GM23248 (cell line): ENCODE measurements around the gene PCDHB12. TPM values are rescaled to one million over a fixed set of nuclear protein-coding genes. Genes with fewer than 3 reads are reported as not detected.
"Not testable (repeated sequence)": the region's sequence is repeated elsewhere in the genome, so short reads cannot be mapped to it uniquely, and the experiment has no call there.

Source experiments
- DNase-seq: peaks from one replicate; pipeline ENCODE4 v3.0.0-alpha.2; 2015
- H2AFZ ChIP-seq: fragments of 200-600 bp; sonication (generic); 2 replicates; pipeline ENCODE4 v1.6.1; 2016; ENCODE audit warnings: antibody characterized with exemption
- H3F3A ChIP-seq: fragments of 200-600 bp; sonication (generic); 2 replicates; pipeline ENCODE4 v1.6.1; 2016; ENCODE audit warnings: mild to moderate bottlenecking, antibody characterized with exemption, mixed run types; ENCODE audit not compliant: insufficient read depth
- H3K27ac ChIP-seq: fragments of 200-600 bp; sonication (generic); 2 replicates; pipeline ENCODE4 v1.5.1; 2016; ENCODE audit warnings: mild to moderate bottlenecking
- H3K27me3 ChIP-seq: fragments of 200-600 bp; sonication (generic); replicated peaks from 2 replicates; pipeline ENCODE4 v1.6.1; 2016; ENCODE audit warnings: mild to moderate bottlenecking; ENCODE audit not compliant: insufficient read depth
- H3K36me3 ChIP-seq: fragments of 200-600 bp; sonication (generic); 2 replicates; pipeline ENCODE4 v1.6.1; 2016; ENCODE audit warnings: low read depth, mild to moderate bottlenecking
- H3K4me1 ChIP-seq: fragments of 200-600 bp; sonication (generic); 2 replicates; pipeline ENCODE4 v1.6.1; 2016; ENCODE audit warnings: mild to moderate bottlenecking; ENCODE audit not compliant: insufficient read depth
- H3K4me2 ChIP-seq: fragments of 200-600 bp; sonication (generic); one replicate; pipeline ENCODE4 v1.6.1; 2016; ENCODE audit warnings: mild to moderate bottlenecking; ENCODE audit not compliant: unreplicated experiment
- H3K4me3 ChIP-seq: fragments of 200-600 bp; sonication (generic); 2 replicates; pipeline ENCODE4 v1.5.1; 2016; ENCODE audit warnings: mild to moderate bottlenecking
- H3K79me2 ChIP-seq: fragments of 200-600 bp; sonication (generic); 2 replicates; pipeline ENCODE4 v1.6.1; 2016; ENCODE audit warnings: mild to moderate bottlenecking; ENCODE audit not compliant: insufficient read depth
- H3K9ac ChIP-seq: fragments of 200-600 bp; sonication (generic); 2 replicates; pipeline ENCODE4 v1.6.1; 2016; ENCODE audit warnings: mild to moderate bottlenecking
- H3K9me2 ChIP-seq: fragments of 200-600 bp; sonication (generic); 2 replicates; pipeline ENCODE4 v1.6.1; 2016; ENCODE audit warnings: mixed run types, mild to moderate bottlenecking, moderate library complexity; ENCODE audit not compliant: insufficient read depth
- H3K9me3 ChIP-seq: fragments of 200-600 bp; sonication (generic); one replicate; pipeline ENCODE4 v1.6.1; 2017; ENCODE audit warnings: low read depth
- H4K20me1 ChIP-seq: fragments of 200-600 bp; sonication (generic); 2 replicates; pipeline ENCODE4 v1.6.0; 2016; ENCODE audit not compliant: insufficient read depth
- EZH2 ChIP-seq: fragments of 200-600 bp; sonication (generic); IDR thresholded peaks from 2 replicates; pipeline ENCODE4 v1.6.1; 2018; ENCODE audit warnings: antibody characterized with exemption, mild to moderate bottlenecking; ENCODE audit not compliant: insufficient read depth, poor library complexity, severe bottlenecking
- EZH2phosphoT487 ChIP-seq: fragments of 200-600 bp; sonication (generic); IDR thresholded peaks from 2 replicates; pipeline ENCODE4 v1.6.1; 2018; ENCODE audit warnings: antibody characterized with exemption, moderate library complexity, mild to moderate bottlenecking, low read depth; ENCODE audit not compliant: insufficient read depth
- WGBS, 2 experiments: methylation state at CpG; one replicate each; pipeline ENCODE4 v1.1.6; 2015 to 2017; ENCODE audit warnings: low lambda C conversion rate in 2 of 2, low coverage in 1 of 2; ENCODE audit errors: missing lambda C conversion rate in 2 of 2; 5-methylcytosine and 5-hydroxymethylcytosine counted together
- in situ Hi-C: fragments of 300-500 bp; cut with MboI; formaldehyde crosslinking; loops from 2 replicates; pipeline ENCODE4 v1.15.0; 2020
- polyA plus RNA-seq: library from polyadenylated mRNA; unstranded; fragments of >200 nt; fragmentation: Nextera tagmentation; extraction: Ambion mirVana; gene quantifications from 2 replicates; pipeline ENCODE4 v1.2.1, GENCODE V29; 2016
- total RNA-seq: library from RNA; depleted of rRNA; stranded (reverse); fragments of >200 nt; shearing (Covaris generic); gene quantifications from 2 replicates; pipeline ENCODE4 v1.2.3, GENCODE V29; 2014; rRNA removed

Gene PCDHB12
- total RNA-seq = 0.43 and 2.9 TPM in 2 replicates
- 0.48 and 0.53 TPM in 2 replicates for polyA plus RNA-seq

DNA sequence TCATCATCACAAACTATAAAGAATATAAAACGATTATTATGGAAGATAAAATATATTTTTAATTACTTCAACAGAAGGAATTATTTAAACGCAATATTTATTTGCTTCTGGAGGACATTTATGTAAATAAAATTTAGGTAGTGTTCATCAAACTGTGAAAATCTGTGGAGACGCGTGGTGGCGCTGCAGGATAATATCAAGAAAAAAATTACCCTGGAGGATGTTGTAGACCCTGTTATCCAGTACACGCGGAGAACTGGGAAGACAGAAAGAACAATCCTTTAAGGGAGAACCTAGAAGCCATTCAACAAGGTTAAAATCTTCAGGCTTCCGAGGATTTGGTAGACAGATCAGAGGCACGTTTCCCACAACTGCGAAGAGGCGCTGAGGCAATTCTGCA, at the start of gene PCDHB12:
PCDHB12 (plus strand) TSS at position 242 of the 400 bp plus-strand sequence. CDS start 189 bp downstream, outside the sequence.
- no peaks in the 10 kb centered on the region for H3K36me3 ChIP-seq
- no peaks in the 10 kb centered on the region for H3F3A ChIP-seq
- in situ Hi-C loops = no loop called here
- no peak within 1 kb of the TSS for H3K9ac ChIP-seq
- no peak within 1 kb of the TSS for H3K27ac ChIP-seq
- H3K4me3 ChIP-seq = peak within 1 kb of the TSS; percentile 56
- peak within 1 kb of the TSS; percentile 50; the same call in 1 of the 2 replicates for H2AFZ ChIP-seq
- H4K20me1 ChIP-seq = no peaks in the 10 kb centered on the region
- no peaks in the 10 kb centered on the region for H3K27me3 ChIP-seq
- H3K4me2 ChIP-seq = no peak within 1 kb of the TSS
- no peaks in the 10 kb centered on the region for H3K79me2 ChIP-seq
- 17 to 19% methylated on average over 11 of the region's 11 CpGs for WGBS, 2 experiments
- H3K9me3 ChIP-seq = no peaks in the 10 kb centered on the region
- no peaks in the 10 kb centered on the region for H3K4me1 ChIP-seq
- no peaks in the 10 kb centered on the region for H3K9me2 ChIP-seq
- peak; percentile 55 for DNase-seq
- TF ChIP-seq EZH2 (no peak), EZH2phosphoT487 (no peak)

DNA sequence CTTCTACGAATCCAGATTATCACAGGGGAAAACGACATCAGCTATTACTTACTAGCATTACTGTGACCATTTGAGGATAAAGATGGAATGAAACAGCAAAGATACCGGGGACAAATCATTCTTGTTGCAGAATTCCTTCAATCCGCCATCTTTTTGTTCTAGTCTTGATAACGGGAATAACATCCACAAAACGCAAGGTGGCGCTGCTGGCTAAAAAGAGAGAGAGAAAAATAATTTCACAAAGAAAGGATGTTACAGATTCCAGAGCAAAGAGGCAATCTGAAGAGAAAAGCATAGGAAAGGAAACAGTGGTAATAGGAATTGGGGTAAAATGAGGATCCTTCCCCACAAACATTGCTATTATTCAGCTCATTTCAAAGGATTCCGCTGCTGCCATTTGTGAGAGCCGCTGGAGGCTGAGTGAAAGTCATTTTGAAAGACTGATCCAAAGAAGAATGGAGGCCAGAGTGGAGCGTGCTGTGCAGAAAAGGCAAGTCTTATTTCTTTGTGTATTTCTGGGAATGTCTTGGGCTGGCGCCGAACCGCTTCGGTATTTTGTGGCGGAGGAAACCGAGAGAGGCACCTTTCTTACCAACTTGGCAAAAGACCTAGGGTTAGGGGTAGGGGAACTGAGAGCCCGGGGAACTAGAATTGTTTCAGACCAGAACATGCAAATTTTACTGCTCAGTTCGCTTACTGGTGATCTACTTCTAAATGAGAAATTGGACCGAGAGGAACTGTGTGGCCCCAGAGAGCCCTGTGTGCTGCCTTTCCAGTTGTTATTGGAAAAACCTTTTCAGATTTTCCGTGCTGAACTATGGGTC, 35.9 kb upstream of the PCDHB12 start, which contains the start of gene PCDHB7:
PCDHB7 (plus strand) TSS at position 264 of the 824 bp plus-strand sequence; CDS start at position 456, 192 bp downstream.
- no peaks in the 10 kb centered on the region for H3K79me2 ChIP-seq

DNA sequence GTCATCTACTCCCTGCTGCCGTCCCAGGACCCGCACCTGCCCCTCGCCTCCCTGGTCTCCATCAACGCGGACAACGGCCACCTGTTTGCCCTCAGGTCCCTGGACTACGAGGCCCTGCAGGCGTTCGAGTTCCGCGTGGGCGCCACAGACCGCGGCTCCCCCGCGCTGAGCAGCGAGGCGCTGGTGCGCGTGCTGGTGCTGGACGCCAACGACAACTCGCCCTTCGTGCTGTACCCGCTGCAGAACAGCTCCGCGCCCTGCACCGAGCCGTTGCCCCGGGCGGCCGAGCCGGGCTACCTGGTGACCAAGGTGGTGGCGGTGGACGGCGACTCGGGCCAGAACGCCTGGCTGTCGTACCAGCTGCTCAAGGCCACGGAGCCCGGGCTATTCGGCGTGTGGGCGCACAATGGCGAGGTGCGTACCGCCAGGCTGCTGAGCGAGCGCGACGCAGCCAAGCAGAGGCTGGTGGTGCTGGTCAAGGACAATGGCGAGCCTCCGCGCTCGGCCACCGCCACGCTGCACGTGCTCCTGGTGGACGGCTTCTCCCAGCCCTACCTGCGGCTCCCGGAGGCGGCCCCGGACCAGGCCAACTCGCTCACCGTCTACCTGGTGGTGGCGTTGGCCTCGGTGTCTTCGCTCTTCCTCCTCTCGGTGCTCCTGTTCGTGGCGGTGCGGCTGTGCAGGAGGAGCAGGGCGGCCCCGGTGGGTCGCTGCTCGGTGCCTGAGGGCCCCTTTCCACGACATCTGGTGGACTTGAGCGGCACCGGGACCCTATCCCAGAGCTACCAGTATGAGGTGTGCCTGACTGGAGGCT, 34.0 kb upstream of the PCDHB12 start:
- H3K4me2 ChIP-seq, in situ Hi-C loops: not testable (repeated sequence)

More for the DNA sequence above, 35.9 kb upstream of the PCDHB12 start, which contains the start of gene PCDHB7:
- H3F3A ChIP-seq = no peaks in the 10 kb centered on the region
- no peaks in the 10 kb centered on the region for H3K9me3 ChIP-seq
- no peak for TF ChIP-seq EZH2
- no peak for TF ChIP-seq EZH2phosphoT487
- H3K27me3 ChIP-seq = peaks cover 13% of the 10 kb centered on the region; the same call in 1 of the 2 replicates
- no peak within 1 kb of the TSS for H3K9ac ChIP-seq
- H2AFZ ChIP-seq = peak within 1 kb of the TSS; percentile 73
- H4K20me1 ChIP-seq = no peaks in the 10 kb centered on the region
- no peaks in the 10 kb centered on the region for H3K9me2 ChIP-seq
- DNase-seq = peak; percentile 67
- in situ Hi-C loops = no loop called here
- H3K4me3 ChIP-seq = peak within 1 kb of the TSS; percentile 50
- H3K27ac ChIP-seq = no peak within 1 kb of the TSS
- no peaks in the 10 kb centered on the region for H3K36me3 ChIP-seq
- 33% methylated on average over 20 of the region's 20 CpGs for WGBS, 2 experiments
- peak within 1 kb of the TSS; percentile 75 for H3K4me2 ChIP-seq
- H3K4me1 ChIP-seq = no peaks in the 10 kb centered on the region

DNA sequence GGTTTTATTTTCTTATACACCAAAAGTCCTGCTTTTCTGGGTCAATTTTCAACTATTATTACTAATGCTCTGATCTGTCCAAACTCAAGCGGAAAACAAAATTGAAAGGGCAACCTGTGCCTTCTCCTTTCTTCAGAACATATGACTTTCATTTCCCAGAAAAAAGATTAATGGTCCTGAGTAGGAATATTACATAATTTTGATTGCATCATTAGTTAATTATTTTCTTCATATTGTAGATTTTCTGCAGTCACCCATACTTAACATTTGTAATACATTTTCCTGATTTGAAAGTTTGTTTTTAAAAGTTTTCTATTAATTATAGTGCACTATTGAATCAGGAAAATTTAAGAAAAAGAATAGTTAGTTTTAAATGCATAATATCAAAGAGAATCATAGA, 32.6 kb upstream of the PCDHB12 start:
- Histone ChIP-seq H3K4me3 (no peak overlapping the region), H3F3A (no peaks in the 10 kb centered on the region), H2AFZ (no peak overlapping the region), H3K9ac (no peak overlapping the region), H3K4me2 (no peak overlapping the region), H3K9me3 (no peaks in the 10 kb centered on the region), H3K9me2 (no peaks in the 10 kb centered on the region), H4K20me1 (no peaks in the 10 kb centered on the region), H3K79me2 (no peaks in the 10 kb centered on the region), H3K27ac (no peak overlapping the region), H3K36me3 (no peaks in the 10 kb centered on the region), H3K4me1 (no peaks in the 10 kb centered on the region), H3K27me3 (peaks cover 10% of the 10 kb centered on the region; the same call in 1 of the 2 replicates)
- DNase-seq = no peak
- TF ChIP-seq EZH2phosphoT487 (no peak), EZH2 (no peak)
- in situ Hi-C loops = no loop called here
- 25 to 28% methylated on average over 1 of the region's 1 CpG for WGBS, 2 experiments

More for the DNA sequence above, 34.0 kb upstream of the PCDHB12 start:
- not testable (repeated sequence) for H3F3A ChIP-seq, H3K27ac ChIP-seq, H4K20me1 ChIP-seq, H2AFZ ChIP-seq, H3K4me1 ChIP-seq, H3K4me3 ChIP-seq, DNase-seq, H3K79me2 ChIP-seq, H3K36me3 ChIP-seq, H3K9ac ChIP-seq, H3K9me2 ChIP-seq, H3K9me3 ChIP-seq
- peaks cover 17% of the 10 kb centered on the region; the same call in 1 of the 2 replicates for H3K27me3 ChIP-seq
- WGBS, 2 experiments = 45 to 46% methylated on average over 75 to 77 of the region's 79 CpGs

DNA sequence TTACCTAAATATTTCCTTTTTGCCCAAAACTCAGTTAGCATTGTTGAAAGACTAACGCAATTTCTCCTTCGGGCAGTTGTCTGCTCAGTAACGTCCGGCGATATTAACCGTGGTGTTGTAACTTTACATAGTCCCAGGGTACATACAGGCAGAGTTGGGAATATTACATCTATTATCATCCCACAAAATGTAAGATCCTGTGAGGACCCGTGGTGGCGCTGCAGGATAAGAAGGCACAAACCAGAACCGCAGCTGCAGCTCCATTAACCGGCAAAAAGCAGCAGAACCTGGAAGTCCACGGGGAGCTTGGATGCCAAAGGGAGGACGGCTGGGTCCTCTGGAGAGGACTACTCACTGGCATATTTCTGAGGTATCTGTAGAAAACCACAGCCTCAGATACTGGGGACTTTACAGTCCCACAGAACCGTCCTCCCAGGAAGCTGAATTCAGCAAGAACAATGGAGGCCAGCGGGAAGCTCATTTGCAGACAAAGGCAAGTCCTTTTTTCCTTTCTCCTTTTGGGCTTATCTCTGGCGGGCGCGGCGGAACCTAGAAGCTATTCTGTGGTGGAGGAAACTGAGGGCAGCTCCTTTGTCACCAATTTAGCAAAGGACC, 30.8 kb upstream of the PCDHB12 start, which contains the start of gene PCDHB8:
PCDHB8 (plus strand) TSS at position 214 of the 615 bp plus-strand sequence; CDS start at position 459, 245 bp downstream.
- H3K4me3 ChIP-seq = peak within 1 kb of the TSS; percentile 28; the same call in 1 of the 2 replicates
- H3K36me3 ChIP-seq, H3K27ac ChIP-seq, H3K9me3 ChIP-seq, H3K27me3 ChIP-seq, H3K4me1 ChIP-seq, H3K9me2 ChIP-seq, in situ Hi-C loops, H3K9ac ChIP-seq, H3F3A ChIP-seq, H3K79me2 ChIP-seq, H4K20me1 ChIP-seq: not testable (repeated sequence)
- WGBS, 2 experiments = 31% methylated on average over 18 of the region's 18 CpGs
- DNase-seq = peak; percentile 64
- peak within 1 kb of the TSS; percentile 27 for H3K4me2 ChIP-seq
- H2AFZ ChIP-seq = peak within 1 kb of the TSS; percentile 40; the same call in 1 of the 2 replicates

DNA sequence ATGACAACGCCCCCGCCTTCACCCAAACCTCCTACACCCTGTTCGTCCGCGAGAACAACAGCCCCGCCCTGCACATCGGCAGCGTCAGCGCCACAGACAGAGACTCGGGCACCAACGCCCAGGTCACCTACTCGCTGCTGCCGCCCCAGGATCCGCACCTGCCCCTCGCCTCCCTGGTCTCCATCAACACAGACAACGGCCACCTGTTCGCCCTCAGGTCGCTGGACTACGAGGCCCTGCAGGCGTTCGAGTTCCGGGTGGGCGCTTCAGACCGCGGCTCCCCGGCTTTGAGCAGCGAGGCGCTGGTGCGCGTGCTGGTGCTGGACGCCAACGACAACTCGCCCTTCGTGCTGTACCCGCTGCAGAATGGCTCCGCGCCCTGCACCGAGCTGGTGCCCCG, 29.1 kb upstream of the PCDHB12 start:
- in situ Hi-C loops, H3K9me3 ChIP-seq, H3K27me3 ChIP-seq, H3K27ac ChIP-seq, H3K36me3 ChIP-seq, H3K9ac ChIP-seq, H3K4me1 ChIP-seq, H3K79me2 ChIP-seq, H2AFZ ChIP-seq, H3K4me3 ChIP-seq, H4K20me1 ChIP-seq, DNase-seq, H3K4me2 ChIP-seq, H3K9me2 ChIP-seq, H3F3A ChIP-seq: not testable (repeated sequence)
- 44 to 46% methylated on average over 38 of the region's 39 CpGs for WGBS, 2 experiments
